HG03442 (cell line): ENCODE results near the gene RCBTB2.

Experiments
- ATAC-seq: cut with Tn5 transposase; IDR thresholded peaks from one replicate; pipeline ENCODE4 v1.9.1; 2021; ENCODE audit warnings: mild to moderate bottlenecking, moderate library complexity; ENCODE audit not compliant: unreplicated experiment

Gene RCBTB2

GRCh38 chr13:48532256-48532505, 699 bp downstream of the RCBTB2 start:
- no peak for ATAC-seq

GRCh38 chr13:48531416-48532255, 1.2 kb downstream of the RCBTB2 start:
- no peak for ATAC-seq

- no peak for ATAC-seq
Observed at GRCh38 chr13:48530833-48531232, 2.0 kb downstream of the RCBTB2 start.

GRCh38 chr13:48528720-48529119, 4.2 kb downstream of the RCBTB2 start:
- no peak for ATAC-seq

GRCh38 chr13:48527955-48528354, 4.9 kb downstream of the RCBTB2 start:
- ATAC-seq: no peak

GRCh38 chr13:48526286-48526685, 6.6 kb downstream of the RCBTB2 start:
- ATAC-seq: no peak

GRCh38 chr13:48518083-48518482, 14.8 kb downstream of the RCBTB2 start:
- no peak for ATAC-seq

- ATAC-seq: no peak
Observed at GRCh38 chr13:48515732-48516131, 17.1 kb downstream of the RCBTB2 start.

GRCh38 chr13:48514793-48515192, 18.1 kb downstream of the RCBTB2 start:
- ATAC-seq: no peak

GRCh38 chr13:48511621-48512230, 21.2 kb downstream of the RCBTB2 start:
- no peak for ATAC-seq

- no peak for ATAC-seq
Observed at GRCh38 chr13:48510698-48511097, 22.2 kb downstream of the RCBTB2 start.

GRCh38 chr13:48508011-48508410, 24.9 kb downstream of the RCBTB2 start:
- ATAC-seq: no peak

GRCh38 chr13:48507021-48507420, 25.9 kb downstream of the RCBTB2 start:
- no peak for ATAC-seq

- peak; percentile 8 for ATAC-seq
Observed at GRCh38 chr13:48506092-48506701, 26.7 kb downstream of the RCBTB2 start.

GRCh38 chr13:48505597-48506091, 27.2 kb downstream of the RCBTB2 start:
- peak; percentile 67 for ATAC-seq

GRCh38 chr13:48505012-48505411, 27.9 kb downstream of the RCBTB2 start:
- ATAC-seq: no peak

- ATAC-seq: no peak
Observed at GRCh38 chr13:48504606-48505005, 28.3 kb downstream of the RCBTB2 start.

GRCh38 chr13:48502601-48503319, 30.1 kb downstream of the RCBTB2 start:
- no peak for ATAC-seq

GRCh38 chr13:48501705-48502104, 31.2 kb downstream of the RCBTB2 start:
- ATAC-seq: peak; percentile 55

GRCh38 chr13:48500652-48501197, 32.2 kb downstream of the RCBTB2 start:
- peak; percentile 26 for ATAC-seq

GRCh38 chr13:48497669-48498068, 35.2 kb downstream of the RCBTB2 start:
- no peak for ATAC-seq
